Ascending aorta (tissue), 2 donors: Measurements from ENCODE around the gene KCNF1. TPM values are rescaled to one million over a fixed set of nuclear protein-coding genes. Genes with fewer than 3 reads are reported as not detected.
"Not testable (repeated sequence)": the region's sequence is repeated elsewhere in the genome, so short reads cannot be mapped to it uniquely, and the experiment has no call there.

Source experiments
- DNase-seq, 2 donors: peaks; one replicate each; pipeline ENCODE4 v3.0.0-alpha.2; 2019; ENCODE audit warnings: low spot score in 2 of 2
- H3K27ac ChIP-seq, 2 donors: fragments of 200-600 bp; sonication (generic); one replicate each; pipeline ENCODE4 v1.5.1; 2016 to 2017; ENCODE audit warnings: mild to moderate bottlenecking in 1 of 2
- H3K27me3 ChIP-seq: fragments of 200-600 bp; sonication (generic); one replicate; pipeline ENCODE4 v1.5.1; 2017
- H3K36me3 ChIP-seq, 2 donors: fragments of 200-600 bp; sonication (generic); one replicate each; pipeline ENCODE4 v1.5.1; 2016
- H3K4me1 ChIP-seq, 2 donors: fragments of 200-600 bp; sonication (generic); one replicate each; pipeline ENCODE4 v1.5.1; 2016 to 2017; ENCODE audit warnings: mild to moderate bottlenecking in 1 of 2
- H3K4me3 ChIP-seq, 2 donors: fragments of 200-600 bp; sonication (generic); one replicate each; pipeline ENCODE4 v1.5.1; 2016 to 2017; ENCODE audit warnings: mild to moderate bottlenecking in 1 of 2
- H3K9me3 ChIP-seq, 2 donors: fragments of 200-600 bp; sonication (generic); one replicate each; pipeline ENCODE4 v1.5.1; 2016
- intact Hi-C: fragments of 100-400 bp; cut with DNase I; formaldehyde crosslinking; loops from one replicate; pipeline ENCODE4 v1.15.1; 2023
- total RNA-seq: library from RNA; depleted of rRNA; stranded (reverse); fragments of >200 nt; gene quantifications from one replicate; pipeline ENCODE4 v1.1.0, GENCODE V29; 2016
- TF ChIP-seq, protein P1 (sequence below), 3 experiments: fragments of 200-600 bp in 2 of 3; fragments of 450-650 bp in 1 of 3; sonication (generic) in 2 of 3; IDR thresholded peaks; one replicate each; pipeline ENCODE4 v1.5.1; 2016 to 2019; ENCODE audit warnings: antibody characterized with exemption in 3 of 3, mild to moderate bottlenecking in 1 of 3, moderate library complexity in 1 of 3

KCNF1 gene
- total RNA-seq, 1 donor from 2014 or later: not detected

DNA sequence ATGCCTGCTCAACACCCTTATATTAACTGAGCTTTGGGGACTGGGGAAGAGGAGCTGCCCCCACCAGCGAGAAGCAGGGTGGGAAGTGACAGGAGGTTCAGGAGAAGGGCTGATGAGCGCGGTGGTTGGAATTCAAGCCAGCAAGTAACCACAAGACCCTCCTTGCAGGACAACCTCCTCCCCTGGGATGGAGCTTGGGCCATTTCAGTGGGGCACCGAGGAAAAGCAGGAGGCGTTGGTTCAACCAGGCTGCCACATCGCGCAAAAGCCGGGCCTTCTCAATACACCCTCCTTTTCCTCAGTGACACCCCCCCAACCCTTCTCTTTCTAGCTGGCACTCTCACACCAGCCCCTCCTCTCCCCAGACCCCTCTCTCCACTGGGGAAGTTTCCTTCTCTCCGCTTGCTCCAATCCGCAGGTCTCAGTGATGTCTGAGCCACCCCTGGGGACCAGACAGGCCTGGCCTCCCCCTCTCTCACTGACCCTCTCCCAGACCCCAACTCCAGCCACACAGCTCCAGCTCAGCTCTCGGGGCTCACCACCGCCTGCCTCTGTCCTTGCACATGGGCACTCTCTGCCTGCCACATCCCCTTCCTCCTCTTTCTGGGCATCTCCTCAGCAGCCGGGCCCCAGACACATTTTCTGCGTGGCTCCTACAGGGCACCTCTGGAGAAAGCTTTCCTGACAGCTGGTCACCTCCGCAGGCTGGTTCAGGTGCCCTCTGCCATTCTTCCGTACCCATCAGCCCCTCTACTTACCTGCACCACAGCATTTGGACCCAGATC, 44.5 kb downstream of the KCNF1 start:
- TF ChIP-seq, protein P1, sequence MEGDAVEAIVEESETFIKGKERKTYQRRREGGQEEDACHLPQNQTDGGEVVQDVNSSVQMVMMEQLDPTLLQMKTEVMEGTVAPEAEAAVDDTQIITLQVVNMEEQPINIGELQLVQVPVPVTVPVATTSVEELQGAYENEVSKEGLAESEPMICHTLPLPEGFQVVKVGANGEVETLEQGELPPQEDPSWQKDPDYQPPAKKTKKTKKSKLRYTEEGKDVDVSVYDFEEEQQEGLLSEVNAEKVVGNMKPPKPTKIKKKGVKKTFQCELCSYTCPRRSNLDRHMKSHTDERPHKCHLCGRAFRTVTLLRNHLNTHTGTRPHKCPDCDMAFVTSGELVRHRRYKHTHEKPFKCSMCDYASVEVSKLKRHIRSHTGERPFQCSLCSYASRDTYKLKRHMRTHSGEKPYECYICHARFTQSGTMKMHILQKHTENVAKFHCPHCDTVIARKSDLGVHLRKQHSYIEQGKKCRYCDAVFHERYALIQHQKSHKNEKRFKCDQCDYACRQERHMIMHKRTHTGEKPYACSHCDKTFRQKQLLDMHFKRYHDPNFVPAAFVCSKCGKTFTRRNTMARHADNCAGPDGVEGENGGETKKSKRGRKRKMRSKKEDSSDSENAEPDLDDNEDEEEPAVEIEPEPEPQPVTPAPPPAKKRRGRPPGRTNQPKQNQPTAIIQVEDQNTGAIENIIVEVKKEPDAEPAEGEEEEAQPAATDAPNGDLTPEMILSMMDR (IDR thresholded peaks at IDR 0.05): no peak
- intact Hi-C loops: no loop called here
- no peaks in the 10 kb centered on the region for H3K4me1 ChIP-seq
- H3K9me3 ChIP-seq: no peaks in the 10 kb centered on the region
- H3K36me3 ChIP-seq: no peaks in the 10 kb centered on the region
- no peaks in the 10 kb centered on the region for H3K27me3 ChIP-seq
- no peak overlapping the region for H3K27ac ChIP-seq
- H3K4me3 ChIP-seq: no peak overlapping the region
- DNase-seq: no peak

DNA sequence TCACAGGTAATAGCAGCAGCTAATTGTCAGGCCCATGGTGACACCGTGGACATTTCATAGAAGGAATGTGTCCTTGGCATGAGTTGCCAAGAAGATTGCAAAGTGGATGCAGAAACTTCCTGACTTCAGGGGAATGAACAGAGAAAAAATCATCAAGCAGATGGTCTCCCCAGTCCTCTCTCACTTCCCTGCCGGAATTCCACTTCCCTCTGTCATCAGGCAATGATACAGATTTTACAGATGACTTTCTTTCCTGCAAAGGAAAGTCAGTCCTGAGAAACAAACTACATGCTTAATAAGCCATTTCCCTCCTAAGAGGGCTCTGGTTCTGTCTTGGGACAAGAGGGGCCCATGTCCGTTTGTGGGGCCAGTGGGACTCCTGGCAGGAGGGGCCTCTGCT, 45.7 kb downstream of the KCNF1 start:
- no peaks in the 10 kb centered on the region for H3K27me3 ChIP-seq
- H3K36me3 ChIP-seq: no peaks in the 10 kb centered on the region
- no peak overlapping the region for H3K4me3 ChIP-seq
- H3K27ac ChIP-seq: no peak overlapping the region
- DNase-seq: no peak
- no peaks in the 10 kb centered on the region for H3K9me3 ChIP-seq
- intact Hi-C loops: no loop called here
- TF ChIP-seq, protein P1 (IDR thresholded peaks at IDR 0.05): no peak
- H3K4me1 ChIP-seq: no peaks in the 10 kb centered on the region

- H3K36me3 ChIP-seq, H3K27me3 ChIP-seq, H3K27ac ChIP-seq, DNase-seq, H3K9me3 ChIP-seq, intact Hi-C loops, H3K4me3 ChIP-seq, H3K4me1 ChIP-seq: not testable (repeated sequence)
Measured at GRCh38 chr2:10958452-10958851, 46.7 kb downstream of the KCNF1 start.

- intact Hi-C loops: no loop called here
- TF ChIP-seq, protein P1 (IDR thresholded peaks at IDR 0.05): no peak
- H3K4me1 ChIP-seq: no peaks in the 10 kb centered on the region
- no peaks in the 10 kb centered on the region for H3K36me3 ChIP-seq
- no peaks in the 10 kb centered on the region for H3K27me3 ChIP-seq
- DNase-seq: no peak
- H3K4me3 ChIP-seq: no peak overlapping the region
- H3K9me3 ChIP-seq: no peaks in the 10 kb centered on the region
- no peak overlapping the region for H3K27ac ChIP-seq
Measured at GRCh38 chr2:10960606-10961489, 49.1 kb downstream of the KCNF1 start.

GRCh38 chr2:10961490-10961875, 49.7 kb downstream of the KCNF1 start:
- no peaks in the 10 kb centered on the region for H3K4me1 ChIP-seq
- no peaks in the 10 kb centered on the region for H3K36me3 ChIP-seq
- no peak overlapping the region for H3K27ac ChIP-seq
- H3K27me3 ChIP-seq: no peaks in the 10 kb centered on the region
- no peak overlapping the region for H3K4me3 ChIP-seq
- no peaks in the 10 kb centered on the region for H3K9me3 ChIP-seq
- intact Hi-C loops: no loop called here
- no peak for DNase-seq
- TF ChIP-seq, protein P1 (IDR thresholded peaks at IDR 0.05): no peak

- intact Hi-C loops: no loop called here
- Histone ChIP-seq H3K27ac (no peak overlapping the region), H3K36me3 (no peaks in the 10 kb centered on the region), H3K4me1 (no peaks in the 10 kb centered on the region), H3K9me3 (no peaks in the 10 kb centered on the region), H3K4me3 (no peak overlapping the region), H3K27me3 (no peaks in the 10 kb centered on the region)
- no peak for DNase-seq
- TF ChIP-seq, protein P1 (IDR thresholded peaks at IDR 0.05): no peak
Measured at GRCh38 chr2:10962004-10962403, 50.3 kb downstream of the KCNF1 start.
